Spinal cord (tissue), 10 donors: ENCODE measurements around the gene GBGT1. TPM values are rescaled to one million over a fixed set of nuclear protein-coding genes. Genes with fewer than 3 reads are reported as not detected.

ENCODE experiments used
- DNase-seq, 6 donors: peaks; one replicate each; pipeline versions ENCODE4 v3.0.0 to v3.0.0-alpha.2; 2013 to 2015; ENCODE audit warnings: low spot score in 6 of 6, low read depth in 4 of 6
- H3K27ac ChIP-seq: one replicate; pipeline ENCODE4 v1.5.1; 2013; ENCODE audit warnings: low read depth, low read length, control low read depth
- H3K27me3 ChIP-seq: one replicate; pipeline ENCODE4 v1.6.1; 2013; ENCODE audit warnings: low read length; ENCODE audit not compliant: control insufficient read depth, insufficient read depth
- H3K36me3 ChIP-seq: one replicate; pipeline ENCODE4 v1.6.1; 2013; ENCODE audit warnings: low read length; ENCODE audit not compliant: control insufficient read depth, insufficient read depth
- H3K4me1 ChIP-seq: one replicate; pipeline ENCODE4 v1.6.1; 2013; ENCODE audit warnings: low read length; ENCODE audit not compliant: control insufficient read depth, insufficient read depth
- H3K4me3 ChIP-seq: one replicate; pipeline ENCODE4 v1.5.1; 2013; ENCODE audit warnings: low read depth, low read length, control low read depth
- H3K9me3 ChIP-seq: one replicate; pipeline ENCODE4 v1.6.1; 2013; ENCODE audit warnings: low read length; ENCODE audit not compliant: control insufficient read depth, insufficient read depth
- WGBS: methylation state at CpG from one replicate; pipeline ENCODE4 v1.1.5; 2013; ENCODE audit warnings: missing lambda C conversion rate; ENCODE audit not compliant: insufficient coverage; 5-methylcytosine and 5-hydroxymethylcytosine counted together
- polyA plus RNA-seq, 2 donors: library from polyadenylated mRNA; unstranded; fragments of 120-200 nt; gene quantifications; one replicate each; pipeline ENCODE4 v1.2.1, GENCODE V29; 2013; ENCODE audit not compliant: insufficient read length in 2 of 2
- total RNA-seq, 2 donors: library from RNA; depleted of rRNA in 1 of 2; stranded (reverse); fragments of 120-200 nt in 1 of 2; fragments of >200 nt in 1 of 2; gene quantifications; one replicate each; pipeline versions ENCODE4 v1.2.3 to v1.2.4, GENCODE V29; 2013 to 2014
- donor health status: healthy.

Gene GBGT1
- total and polyA plus RNA-seq, 4 donors, result 3.9 to 8.6 (median 6.0) TPM

- H3K36me3 ChIP-seq, result peaks cover 10% of the 10 kb centered on the region
- H3K9me3 ChIP-seq, result no peaks in the 10 kb centered on the region
- H3K4me3 ChIP-seq, result no peak overlapping the region
- 87% methylated on average over 11 of the region's 13 CpGs for WGBS
- DNase-seq, result no peak
- H3K27me3 ChIP-seq, result no peaks in the 10 kb centered on the region
- no peak overlapping the region for H3K27ac ChIP-seq
- peaks cover 10% of the 10 kb centered on the region for H3K4me1 ChIP-seq
These were observed 9.4 kb downstream of the GBGT1 start for GRCh38 chr9:133154097-133154989.

GRCh38 chr9:133153227-133154096, 10.3 kb downstream of the GBGT1 start:
- DNase-seq, result peak in 1 of 6 donors; percentile 34
- H3K4me1 ChIP-seq, result peaks cover 13% of the 10 kb centered on the region
- H3K9me3 ChIP-seq, result no peaks in the 10 kb centered on the region
- H3K27ac ChIP-seq, result no peak overlapping the region
- no peaks in the 10 kb centered on the region for H3K27me3 ChIP-seq
- H3K4me3 ChIP-seq, result no peak overlapping the region
- 53% methylated on average over 33 of the region's 36 CpGs for WGBS
- peaks cover 10% of the 10 kb centered on the region for H3K36me3 ChIP-seq

GRCh38 chr9:133151601-133152525, 11.9 kb downstream of the GBGT1 start:
- Histone ChIP-seq H3K4me3 (no peak overlapping the region), H3K27ac (no peak overlapping the region)
- DNase-seq, result no peak

GRCh38 chr9:133151041-133151440, 12.7 kb downstream of the GBGT1 start:
- 95% methylated on average over 6 of the region's 6 CpGs for WGBS
- Histone ChIP-seq H3K4me1 (peaks cover 36% of the 10 kb centered on the region), H3K9me3 (no peaks in the 10 kb centered on the region), H3K36me3 (peaks cover 18% of the 10 kb centered on the region), H3K4me3 (no peak overlapping the region), H3K27me3 (no peaks in the 10 kb centered on the region), H3K27ac (no peak overlapping the region)
- DNase-seq, result no peak

More at GRCh38 chr9:133151601-133152525, 11.9 kb downstream of the GBGT1 start:
- Histone ChIP-seq H3K4me1 (peaks cover 29% of the 10 kb centered on the region), H3K36me3 (peaks cover 16% of the 10 kb centered on the region), H3K27me3 (no peaks in the 10 kb centered on the region), H3K9me3 (no peaks in the 10 kb centered on the region)
- WGBS, result 89% methylated on average over 14 of the region's 14 CpGs

- H3K27me3 ChIP-seq, result no peaks in the 10 kb centered on the region
- peaks cover 50% of the 10 kb centered on the region for H3K4me1 ChIP-seq
- peak overlapping the region; percentile 48 for H3K4me3 ChIP-seq
- H3K36me3 ChIP-seq, result peaks cover 12% of the 10 kb centered on the region
- peak in 4 of 6 donors; percentile 72 to 96 (median 88) for DNase-seq
- H3K9me3 ChIP-seq, result no peaks in the 10 kb centered on the region
- H3K27ac ChIP-seq, result peak overlapping the region; percentile 75
- WGBS, result 0% methylated on average over 85 of the region's 95 CpGs
These were observed 14.3 kb downstream of the GBGT1 start for GRCh38 chr9:133149130-133150015.

GRCh38 chr9:133148199-133149129, 15.2 kb downstream of the GBGT1 start:
- no peaks in the 10 kb centered on the region for H3K9me3 ChIP-seq
- H3K4me1 ChIP-seq, result peaks cover 59% of the 10 kb centered on the region
- WGBS, result 1% methylated on average over 58 of the region's 65 CpGs
- DNase-seq, result peak in 2 of 6 donors; percentile 79 to 82
- peak overlapping the region; percentile 67 for H3K27ac ChIP-seq
- peak overlapping the region; percentile 65 for H3K4me3 ChIP-seq
- peaks cover 12% of the 10 kb centered on the region for H3K36me3 ChIP-seq
- no peaks in the 10 kb centered on the region for H3K27me3 ChIP-seq

GRCh38 chr9:133147412-133148198, 16.1 kb downstream of the GBGT1 start:
- Histone ChIP-seq H3K36me3 (peaks cover 20% of the 10 kb centered on the region), H3K4me1 (peaks cover 62% of the 10 kb centered on the region), H3K27me3 (no peaks in the 10 kb centered on the region), H3K9me3 (no peaks in the 10 kb centered on the region), H3K4me3 (peak overlapping the region; percentile 65), H3K27ac (peak overlapping the region; percentile 67)
- WGBS, result 11% methylated on average over 11 of the region's 14 CpGs
- DNase-seq, result peak in 2 of 6 donors; percentile 81 to 86
